Fibroblast of the aortic adventitia (primary cell): Measurements from ENCODE around the gene LRMDA. TPM values are rescaled to one million over a fixed set of nuclear protein-coding genes. Genes with fewer than 3 reads are reported as not detected.

ENCODE experiments used
- DNase-seq: peaks from one replicate; pipeline ENCODE4 v3.0.0-alpha.2; 2010; ENCODE audit warnings: low read depth
- H3K4me3 ChIP-seq: 2 replicates; pipeline ENCODE4 v1.5.1; 2011; ENCODE audit warnings: low read depth, mild to moderate bottlenecking, control low read depth, low read length, moderate library complexity
- total RNA-seq: library from RNA; depleted of rRNA; stranded (reverse); fragments of >200 nt; gene quantifications from 2 replicates; pipeline ENCODE4 v1.2.3, GENCODE V29; 2012; ENCODE audit warnings: low replicate concordance
- TF ChIP-seq, protein P1 (sequence below): IDR thresholded peaks from 2 replicates; pipeline ENCODE4 v1.5.1; 2011; ENCODE audit warnings: mild to moderate bottlenecking, low read length, control low read depth, inconsistent platforms; ENCODE audit not compliant: insufficient read depth

LRMDA gene
- total RNA-seq, 1 donor = 6.3 TPM

- DNase-seq = peak; percentile 27
- TF ChIP-seq, protein P1, sequence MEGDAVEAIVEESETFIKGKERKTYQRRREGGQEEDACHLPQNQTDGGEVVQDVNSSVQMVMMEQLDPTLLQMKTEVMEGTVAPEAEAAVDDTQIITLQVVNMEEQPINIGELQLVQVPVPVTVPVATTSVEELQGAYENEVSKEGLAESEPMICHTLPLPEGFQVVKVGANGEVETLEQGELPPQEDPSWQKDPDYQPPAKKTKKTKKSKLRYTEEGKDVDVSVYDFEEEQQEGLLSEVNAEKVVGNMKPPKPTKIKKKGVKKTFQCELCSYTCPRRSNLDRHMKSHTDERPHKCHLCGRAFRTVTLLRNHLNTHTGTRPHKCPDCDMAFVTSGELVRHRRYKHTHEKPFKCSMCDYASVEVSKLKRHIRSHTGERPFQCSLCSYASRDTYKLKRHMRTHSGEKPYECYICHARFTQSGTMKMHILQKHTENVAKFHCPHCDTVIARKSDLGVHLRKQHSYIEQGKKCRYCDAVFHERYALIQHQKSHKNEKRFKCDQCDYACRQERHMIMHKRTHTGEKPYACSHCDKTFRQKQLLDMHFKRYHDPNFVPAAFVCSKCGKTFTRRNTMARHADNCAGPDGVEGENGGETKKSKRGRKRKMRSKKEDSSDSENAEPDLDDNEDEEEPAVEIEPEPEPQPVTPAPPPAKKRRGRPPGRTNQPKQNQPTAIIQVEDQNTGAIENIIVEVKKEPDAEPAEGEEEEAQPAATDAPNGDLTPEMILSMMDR = no peak
- no peak overlapping the region for H3K4me3 ChIP-seq
Measured at GRCh38 chr10:75507469-75507868, 76.0 kb downstream of the LRMDA start.

DNA sequence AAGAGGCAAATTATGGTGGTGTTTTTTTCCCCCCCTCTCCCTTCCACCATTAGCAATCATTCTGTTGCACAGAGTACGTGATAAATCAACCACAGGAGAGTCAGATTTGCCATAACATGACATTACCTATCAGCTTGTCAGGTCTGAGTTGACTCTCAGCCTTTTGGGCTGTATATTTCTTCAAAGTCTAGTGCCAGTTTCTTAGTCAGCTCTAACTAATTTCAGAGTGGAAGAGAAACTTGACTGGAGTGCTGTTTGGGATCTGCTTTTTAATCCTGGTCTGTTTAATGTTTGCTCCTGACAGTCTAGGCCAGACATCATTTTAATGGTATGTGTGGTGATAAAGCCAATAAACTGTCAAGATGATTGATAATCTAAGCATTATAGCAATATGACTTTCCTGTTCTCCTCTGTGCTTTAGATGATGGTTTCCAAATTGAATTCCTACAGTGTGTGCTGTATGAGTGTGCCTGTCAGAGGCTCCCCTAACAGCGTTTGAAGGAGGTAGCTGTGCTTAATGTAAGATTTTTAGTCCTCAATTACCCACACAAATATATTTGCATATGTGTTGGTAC, 76.9 kb downstream of the LRMDA start:
- TF ChIP-seq, protein P1 = no peak
- peak; percentile 100 for DNase-seq
- H3K4me3 ChIP-seq = no peak overlapping the region

- TF ChIP-seq, protein P1 = no peak
- DNase-seq = peak; percentile 94
- no peak overlapping the region for H3K4me3 ChIP-seq
Measured at GRCh38 chr10:75508814-75509306, 77.4 kb downstream of the LRMDA start.

- DNase-seq = no peak
- TF ChIP-seq, protein P1 = no peak
- no peak overlapping the region for H3K4me3 ChIP-seq
Measured at GRCh38 chr10:75509706-75510105, 78.3 kb downstream of the LRMDA start.

- H3K4me3 ChIP-seq = no peak overlapping the region
- TF ChIP-seq, protein P1 = no peak
- DNase-seq = no peak
Measured at GRCh38 chr10:75511011-75511410, 79.6 kb downstream of the LRMDA start.

DNA sequence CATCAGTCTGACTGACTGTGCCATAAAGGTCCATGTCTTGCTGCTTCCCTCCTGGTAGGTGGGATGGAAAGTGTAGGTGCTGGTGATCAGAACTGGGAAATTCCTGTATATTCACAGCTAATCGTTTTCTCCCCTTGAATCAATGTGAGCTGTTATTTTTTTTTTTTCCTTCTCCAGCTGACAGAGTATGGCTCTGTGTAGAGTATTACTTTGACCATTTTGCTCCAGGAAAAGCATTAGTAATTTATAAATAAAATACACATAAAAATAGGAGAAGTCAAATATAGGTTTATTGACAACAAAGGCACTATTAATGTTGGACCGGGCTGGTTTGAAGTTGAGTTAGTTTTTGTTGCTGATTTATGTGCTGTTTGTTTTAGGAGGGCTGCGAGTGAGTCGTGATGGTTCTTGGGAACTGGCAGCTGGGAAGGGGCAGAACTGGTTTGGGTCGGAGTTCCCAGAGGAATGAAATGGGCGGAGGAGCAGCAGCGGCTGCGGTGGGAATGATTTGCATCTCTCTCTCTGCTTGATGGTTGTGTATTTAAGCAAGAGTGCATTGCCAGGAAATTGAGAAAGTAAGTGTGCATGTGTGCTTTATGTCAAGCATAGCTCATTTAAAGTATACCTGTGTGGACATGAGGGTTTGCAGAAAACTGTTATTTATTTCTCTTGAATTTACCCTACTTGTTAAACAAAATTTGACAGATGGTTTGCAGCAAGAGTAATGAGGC, 80.9 kb downstream of the LRMDA start:
- TF ChIP-seq, protein P1 = no peak
- no peak overlapping the region for H3K4me3 ChIP-seq
- peak; percentile 51 for DNase-seq
